ENCODE measurements around the gene WASHC2A.
"Not testable (repeated sequence)": the region's sequence is repeated elsewhere in the genome, so short reads cannot be mapped to it uniquely, and the experiment has no call there.

Gene WASHC2A

DNA sequence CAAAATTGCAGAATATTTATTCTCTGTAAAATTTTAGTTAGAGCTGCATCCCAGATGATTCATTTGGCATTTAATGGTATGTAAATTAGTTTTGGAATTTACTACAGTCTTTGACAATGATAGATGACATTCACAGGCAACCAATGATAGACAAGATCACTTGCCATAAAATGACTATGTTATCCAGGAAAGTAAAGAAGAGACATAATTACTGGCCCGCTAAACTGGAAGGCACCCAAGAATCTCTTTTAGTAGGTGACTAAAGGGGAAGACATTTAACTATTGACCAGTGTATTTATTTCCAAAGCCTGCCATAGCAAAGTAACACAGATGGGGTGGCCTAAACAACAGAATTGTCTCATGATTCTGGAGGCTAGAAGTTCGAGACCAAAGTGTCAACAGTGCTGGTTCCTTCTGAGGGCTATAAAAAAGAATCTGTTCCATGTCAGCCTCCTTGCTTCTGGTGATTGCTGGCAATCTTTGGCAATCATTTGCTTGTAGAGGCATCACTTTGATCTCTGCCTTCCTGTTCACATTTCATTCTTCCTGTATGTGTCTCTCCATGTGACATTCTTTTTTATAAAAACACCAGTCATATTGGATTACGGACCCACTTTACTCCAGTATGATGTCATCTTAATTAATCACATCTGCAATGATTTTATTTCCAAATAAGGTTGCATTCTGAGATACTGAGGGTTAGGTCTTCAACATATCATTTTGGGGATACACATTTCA lies 107.2 kb downstream of the WASHC2A start:
- not testable (repeated sequence) for H3K36me3 ChIP-seq (ENCODE audit: insufficient read depth, low read length); H3K9ac ChIP-seq (ENCODE audit: insufficient read length); H3K9me3 ChIP-seq (ENCODE audit: low read depth, low read length); H3K27ac ChIP-seq; DNase-seq (ENCODE audit: low read depth, low spot score); H3K4me3 ChIP-seq
